IPS-18c (cell line): Measurements from ENCODE around the gene SSNA1.
A peak's percentile ranks its signal among the peaks of the same experiment; 100 is the strongest.

Experiments
- H3K4me3 ChIP-seq: 2 replicates; pipeline ENCODE4 v1.7.0; 2013; ENCODE audit warnings: low read depth, mild to moderate bottlenecking, low read length, moderate library complexity; ENCODE audit not compliant: insufficient read depth
- H3K9me3 ChIP-seq: one replicate; pipeline ENCODE4 v1.6.1; 2013; ENCODE audit warnings: mild to moderate bottlenecking, low read length, moderate library complexity; ENCODE audit not compliant: control insufficient read depth, insufficient read depth

SSNA1 gene

DNA sequence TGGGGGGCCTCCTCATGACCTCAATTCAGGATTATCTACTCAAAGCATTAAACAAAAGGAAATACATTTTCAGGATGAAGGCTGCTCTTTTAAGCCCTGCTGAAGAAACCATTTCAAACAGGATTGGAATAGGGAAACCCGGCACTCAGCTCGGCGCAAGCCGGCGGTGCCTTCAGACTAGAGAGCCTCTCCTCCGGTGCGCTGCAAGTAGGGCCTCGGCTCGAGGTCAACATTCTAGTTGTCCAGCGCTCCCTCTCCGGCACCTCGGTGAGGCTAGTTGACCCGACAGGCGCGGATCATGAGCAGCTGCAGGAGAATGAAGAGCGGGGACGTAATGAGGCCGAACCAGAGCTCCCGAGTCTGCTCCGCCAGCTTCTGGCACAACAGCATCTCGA lies 16.3 kb downstream of the SSNA1 start:
- H3K9me3 ChIP-seq, result no peaks in the 10 kb centered on the region
- peak overlapping the region; percentile 68 for H3K4me3 ChIP-seq

DNA sequence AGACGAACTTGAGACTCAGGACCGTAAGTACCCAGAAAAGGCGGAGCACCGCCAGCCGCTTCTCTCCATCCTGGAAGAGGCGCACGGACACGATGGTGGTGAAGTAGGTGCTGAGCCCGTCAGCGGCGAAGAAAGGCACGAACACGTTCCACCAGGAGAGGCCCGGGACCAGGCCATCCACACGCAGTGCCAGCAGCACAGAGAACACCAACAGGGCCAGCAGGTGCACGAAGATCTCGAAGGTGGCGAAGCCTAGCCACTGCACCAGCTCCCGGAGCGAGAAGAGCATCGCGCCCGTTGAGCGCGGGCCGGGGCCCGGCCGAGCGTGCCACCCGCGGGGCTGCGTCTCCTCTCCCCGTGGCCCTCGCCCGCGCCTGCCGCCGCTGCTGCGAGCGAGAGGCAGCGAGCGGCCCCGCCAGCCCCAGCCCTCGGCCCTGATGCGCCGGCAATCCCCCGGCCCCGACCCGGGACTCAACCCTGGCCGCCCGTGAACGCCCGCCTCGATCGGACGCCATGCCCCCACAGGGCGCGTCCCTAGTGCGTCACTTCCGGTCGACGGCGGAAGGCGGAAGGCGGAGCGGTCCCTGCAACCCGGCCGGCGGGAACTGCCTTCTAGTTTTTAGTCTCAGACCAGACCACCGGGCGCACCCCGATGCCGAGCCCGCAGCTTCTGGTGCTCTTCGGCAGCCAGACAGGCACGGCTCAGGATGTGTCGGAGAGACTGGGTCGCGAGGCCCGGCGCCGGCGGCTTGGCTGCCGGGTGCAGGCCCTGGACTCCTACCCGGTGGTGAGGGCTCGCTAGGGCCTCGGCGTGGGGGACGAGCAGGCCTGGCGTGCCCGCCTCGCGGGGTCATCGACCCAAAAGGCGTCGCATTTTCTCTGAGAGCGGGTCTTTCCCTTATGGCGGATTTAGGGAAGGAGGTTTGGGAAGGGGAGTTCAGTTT lies 16.9 kb downstream of the SSNA1 start, which contains the start of the genes NDOR1 and TMEM203:
Gene NDOR1 (plus strand): TSS at position 575 of the 944 bp plus-strand sequence. CDS start 78 bp downstream, at position 653.
Gene TMEM203 (minus strand): TSS at position 523 of the 944 bp plus-strand sequence. CDS start 234 bp downstream, at position 289.
- Histone ChIP-seq H3K9me3 (no peaks in the 10 kb centered on the region), H3K4me3 (peak within 1 kb of the TSS; percentile 68)

DNA sequence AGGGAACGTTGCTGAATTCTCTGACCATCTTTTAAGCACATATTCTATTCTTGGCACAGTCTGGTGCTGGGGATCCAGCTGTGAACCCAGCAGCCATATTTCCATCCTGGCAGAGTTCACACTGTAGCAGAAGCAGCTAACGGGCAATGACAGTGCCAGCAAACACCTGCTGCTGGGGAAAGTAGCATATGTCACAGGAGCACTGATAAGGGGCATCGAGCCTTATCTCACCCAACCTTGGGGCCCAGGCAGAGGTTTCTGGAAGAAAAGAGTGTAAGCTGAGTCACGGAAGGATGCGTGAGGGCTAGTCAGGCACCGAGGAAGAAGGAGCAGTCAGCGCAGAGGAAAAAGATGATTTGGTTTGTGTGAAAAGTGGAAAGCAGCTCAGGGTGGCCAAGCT lies 18.1 kb downstream of the SSNA1 start:
- peak overlapping the region; percentile 68 for H3K4me3 ChIP-seq
- H3K9me3 ChIP-seq, result no peaks in the 10 kb centered on the region

DNA sequence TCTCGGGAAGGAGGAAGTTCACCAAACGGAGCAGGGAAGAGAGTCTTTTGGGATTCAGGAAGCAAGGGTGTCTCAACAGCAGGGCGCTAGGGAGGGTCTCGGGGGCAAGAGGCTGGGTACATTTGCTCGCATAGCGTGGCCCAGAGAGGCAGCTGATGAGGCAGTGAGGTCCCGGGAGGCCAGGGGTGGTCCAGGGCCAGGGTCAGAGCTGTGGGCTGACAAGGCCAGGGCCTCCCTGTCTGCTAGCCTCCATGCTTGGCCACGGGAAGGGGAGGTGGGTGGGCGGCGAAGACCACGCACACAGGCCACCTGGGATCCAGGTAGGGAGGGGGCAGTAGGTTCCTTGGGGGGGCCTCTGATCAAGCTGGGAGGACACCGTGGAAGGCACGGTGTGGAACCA lies 23.1 kb downstream of the SSNA1 start:
- Histone ChIP-seq H3K4me3 (no peak overlapping the region), H3K9me3 (peaks cover 2% of the 10 kb centered on the region)

DNA sequence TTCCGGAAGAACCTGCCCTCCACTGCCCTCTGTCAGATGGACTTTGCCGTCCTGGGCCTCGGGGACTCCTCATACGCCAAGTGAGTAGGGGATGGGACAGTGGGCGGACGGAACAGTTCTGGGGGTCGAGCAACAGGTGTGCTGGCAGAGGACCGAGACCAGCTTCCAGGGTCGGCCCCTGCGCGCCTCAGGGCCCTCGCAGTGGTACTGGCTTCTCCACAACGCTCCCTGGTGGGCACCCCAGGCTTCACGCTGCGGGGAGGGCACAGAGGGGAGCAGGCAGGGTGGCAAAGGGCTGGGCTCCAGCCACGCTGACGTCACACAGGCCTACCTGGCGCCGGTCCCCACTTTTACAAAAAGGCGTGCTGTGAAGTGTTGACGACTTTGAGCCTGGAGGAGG lies 24.0 kb downstream of the SSNA1 start:
- H3K9me3 ChIP-seq, result peaks cover 2% of the 10 kb centered on the region

DNA sequence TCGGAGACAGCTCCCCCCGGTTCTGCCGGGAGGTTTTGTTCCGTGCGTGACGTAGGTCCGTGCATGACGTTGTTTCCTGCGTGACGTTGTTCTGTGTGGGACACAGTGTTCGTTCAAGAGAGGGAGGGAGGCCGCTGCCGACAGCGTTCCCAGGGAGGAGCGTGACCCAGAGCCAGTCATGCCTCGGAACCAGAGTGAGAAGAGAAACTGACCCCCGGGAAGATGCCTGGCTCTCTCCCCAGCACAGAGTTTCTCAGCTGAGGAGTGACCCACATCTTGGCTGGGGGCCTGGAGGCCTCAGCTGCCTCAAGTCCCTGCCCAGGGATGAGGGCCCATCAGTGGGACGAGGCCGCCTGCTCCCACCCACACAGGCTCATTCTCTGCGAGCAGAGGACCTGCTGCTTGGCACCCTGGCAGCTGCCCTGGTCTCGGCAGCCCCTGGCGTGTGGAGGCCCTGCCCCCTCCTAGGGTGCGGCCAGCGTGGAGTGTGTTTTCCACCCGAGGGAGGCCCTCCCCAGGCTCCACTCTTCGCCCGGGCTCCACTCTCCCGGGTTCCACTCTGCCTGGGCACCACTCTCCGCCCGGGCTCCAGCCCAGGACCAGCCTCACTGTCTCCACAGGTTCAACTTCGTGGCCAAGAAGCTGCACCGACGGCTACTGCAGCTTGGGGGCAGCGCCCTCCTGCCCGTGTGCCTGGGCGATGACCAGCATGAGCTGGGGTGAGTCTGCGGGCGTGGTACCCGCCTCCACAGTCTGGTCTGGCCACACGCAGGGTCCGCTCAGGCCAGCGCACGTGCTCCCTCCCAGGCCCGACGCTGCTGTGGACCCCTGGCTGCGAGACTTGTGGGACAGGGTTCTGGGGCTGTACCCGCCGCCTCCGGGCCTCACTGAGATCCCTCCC lies 24.9 kb downstream of the SSNA1 start:
- H3K9me3 ChIP-seq, result peaks cover 2% of the 10 kb centered on the region
- no peak overlapping the region; the same call in 1 of the 2 replicates for H3K4me3 ChIP-seq

More for the DNA sequence above, 24.0 kb downstream of the SSNA1 start:
- H3K4me3 ChIP-seq, result no peak overlapping the region

DNA sequence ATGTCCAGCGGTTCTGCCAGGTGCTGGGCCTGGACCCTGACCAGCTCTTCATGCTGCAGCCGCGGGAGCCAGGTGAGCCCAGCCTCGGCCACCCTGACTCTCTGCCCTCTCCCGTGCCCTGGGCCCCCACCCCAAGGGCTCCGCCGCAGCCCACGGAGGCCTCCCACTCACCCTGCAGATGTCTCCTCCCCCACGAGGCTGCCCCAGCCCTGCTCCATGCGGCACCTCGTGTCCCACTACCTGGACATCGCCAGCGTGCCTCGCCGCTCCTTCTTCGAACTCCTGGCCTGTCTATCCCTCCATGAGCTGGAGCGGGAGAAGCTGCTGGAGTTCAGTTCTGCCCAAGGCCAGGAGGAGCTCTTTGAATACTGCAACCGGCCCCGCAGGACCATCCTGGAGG lies 26.1 kb downstream of the SSNA1 start:
- Histone ChIP-seq H3K4me3 (no peak overlapping the region), H3K9me3 (peaks cover 2% of the 10 kb centered on the region)

DNA sequence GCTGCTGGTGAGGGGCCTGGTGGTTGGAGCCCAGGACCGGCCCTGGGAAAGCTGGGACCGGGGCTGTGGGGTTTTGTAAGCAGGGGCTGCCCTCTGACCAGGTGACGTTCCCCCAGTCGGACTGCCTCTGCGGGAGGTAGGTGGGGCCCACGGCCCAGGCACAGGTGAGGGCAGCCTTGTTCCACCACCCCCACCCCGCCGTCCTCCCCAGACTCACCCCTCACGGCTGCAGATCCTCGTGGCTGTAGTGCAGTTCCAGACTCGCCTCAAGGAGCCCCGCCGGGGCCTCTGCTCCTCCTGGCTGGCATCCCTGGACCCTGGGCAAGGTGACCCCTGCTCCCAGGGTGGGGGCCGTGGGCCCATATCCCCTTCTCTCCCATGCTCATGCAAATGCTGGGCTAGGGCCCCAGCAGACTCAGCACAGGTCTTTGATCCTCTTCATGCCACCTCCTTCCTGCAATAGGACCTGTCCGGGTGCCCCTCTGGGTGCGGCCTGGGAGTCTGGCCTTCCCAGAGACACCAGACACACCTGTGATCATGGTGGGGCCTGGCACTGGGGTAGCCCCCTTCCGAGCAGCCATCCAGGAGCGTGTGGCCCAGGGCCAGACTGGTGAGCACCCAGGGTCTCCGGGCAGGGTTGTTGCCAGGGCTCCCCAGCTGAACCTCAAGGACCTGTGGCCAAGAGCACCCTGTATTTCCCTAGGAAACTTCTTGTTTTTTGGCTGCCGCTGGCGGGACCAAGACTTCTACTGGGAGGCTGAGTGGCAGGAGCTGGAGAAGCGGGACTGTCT lies 26.9 kb downstream of the SSNA1 start:
- peaks cover 2% of the 10 kb centered on the region for H3K9me3 ChIP-seq
- H3K4me3 ChIP-seq, result no peak overlapping the region

DNA sequence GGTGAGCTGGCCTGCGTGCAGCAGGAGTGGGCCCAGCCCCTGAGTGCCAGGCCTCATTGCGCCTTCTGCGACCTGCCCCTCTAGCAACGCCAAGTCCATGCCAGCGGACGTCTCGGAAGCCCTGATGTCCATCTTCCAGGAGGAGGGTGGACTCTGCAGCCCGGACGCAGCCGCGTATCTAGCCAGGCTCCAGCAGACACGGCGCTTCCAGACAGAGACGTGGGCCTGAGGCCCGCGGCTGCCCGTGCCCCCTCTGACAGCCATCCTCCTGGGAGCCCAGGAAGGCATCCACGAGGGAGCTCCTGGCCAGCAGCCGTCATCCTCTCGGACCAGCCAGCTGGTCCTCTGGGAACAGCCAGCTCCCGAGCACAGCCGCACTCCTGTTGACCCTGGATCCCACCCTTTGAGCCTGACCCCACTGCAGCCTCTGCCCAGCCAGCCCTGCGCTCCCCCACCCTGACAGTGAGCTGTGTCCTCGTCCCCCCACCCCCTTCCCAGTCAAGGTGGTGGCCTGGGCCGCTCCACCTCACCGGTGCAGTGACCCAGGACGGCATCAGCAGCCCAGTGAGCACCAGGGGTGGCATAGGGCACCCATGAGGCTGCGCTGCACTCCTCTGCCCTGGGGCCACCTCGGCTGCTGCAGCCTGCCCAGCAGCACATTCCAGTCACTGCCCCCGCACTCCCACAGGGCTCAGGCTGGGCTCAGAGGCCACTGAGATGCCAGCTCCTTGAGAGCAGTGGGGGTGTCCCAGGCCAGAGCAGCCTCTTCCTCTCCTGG lies 27.9 kb downstream of the SSNA1 start:
- no peak overlapping the region; the same call in 1 of the 2 replicates for H3K4me3 ChIP-seq
- H3K9me3 ChIP-seq, result peaks cover 2% of the 10 kb centered on the region

DNA sequence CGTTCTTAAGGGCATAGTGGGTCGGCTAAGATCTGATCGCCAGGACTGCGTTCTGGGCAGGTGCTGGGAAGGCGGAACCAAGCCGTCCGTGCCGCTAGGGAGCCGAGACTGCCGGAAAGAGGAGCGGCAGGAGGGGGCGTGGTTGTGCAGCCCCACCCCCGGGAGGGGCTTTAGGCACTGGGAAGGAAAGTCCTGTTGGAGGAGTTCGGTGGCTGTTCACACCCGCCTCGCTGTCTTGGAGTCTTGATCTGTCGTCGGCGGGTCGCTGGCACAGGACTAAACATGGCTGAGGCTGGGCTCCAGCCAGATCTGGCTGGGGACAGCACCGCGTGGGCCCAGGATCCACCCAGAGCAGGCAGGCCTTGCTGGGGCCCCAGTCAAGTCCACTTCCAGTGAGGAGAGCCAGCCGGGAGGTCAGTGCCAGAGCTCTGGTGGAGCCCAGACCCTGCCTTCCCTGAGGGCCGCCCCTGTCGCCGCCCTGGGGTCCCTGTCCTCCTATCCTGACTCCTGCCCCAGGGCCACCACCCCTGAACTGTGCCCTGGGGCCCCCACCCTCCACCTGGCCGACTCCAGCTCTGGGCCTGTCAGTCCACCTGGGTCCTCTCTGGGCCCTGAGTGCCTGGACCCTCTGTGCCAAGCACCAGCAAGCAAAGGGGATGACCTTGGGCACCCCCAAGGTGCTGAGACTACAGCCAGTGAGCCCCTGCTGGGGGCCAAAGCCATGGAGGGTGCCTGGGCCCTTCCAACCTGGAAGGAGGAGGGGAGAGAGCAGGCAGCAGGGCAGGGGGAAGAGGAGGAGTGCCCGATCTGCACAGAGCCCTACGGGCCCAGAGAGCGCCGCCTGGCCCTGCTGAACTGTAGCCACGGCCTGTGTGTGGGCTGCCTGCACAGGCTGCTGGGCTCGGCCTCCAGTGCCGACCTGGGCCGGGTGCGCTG lies 29.1 kb downstream of the SSNA1 start:
- H3K4me3 ChIP-seq, result no peak overlapping the region

DNA sequence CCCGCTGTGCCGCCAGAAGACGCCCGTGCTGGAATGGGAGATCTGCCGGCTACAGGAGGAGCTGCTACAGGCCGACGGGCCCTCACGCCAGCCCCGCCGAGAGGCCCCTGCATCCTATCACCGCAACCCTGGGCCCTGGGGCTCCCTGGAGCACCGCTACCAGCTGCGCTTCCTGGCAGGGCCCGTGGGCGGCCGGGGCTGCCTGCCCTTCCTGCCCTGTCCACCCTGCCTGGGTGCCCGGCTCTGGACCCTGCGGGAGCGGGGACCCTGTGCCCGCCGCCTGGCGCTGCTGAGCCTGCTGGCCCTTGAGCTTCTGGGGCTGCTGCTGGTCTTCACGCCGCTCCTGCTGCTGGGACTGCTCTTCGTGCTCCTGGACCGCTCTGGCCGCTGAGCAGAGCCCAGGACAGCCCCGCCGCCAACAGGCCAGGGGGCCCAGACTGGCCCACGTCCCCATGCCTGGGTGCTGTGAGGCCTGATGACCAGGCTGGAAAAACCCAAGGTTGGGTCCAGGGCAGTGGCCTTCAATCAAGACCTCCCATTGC lies 29.8 kb downstream of the SSNA1 start:
- Histone ChIP-seq H3K4me3 (no peak overlapping the region), H3K9me3 (peaks cover 4% of the 10 kb centered on the region)

More for the DNA sequence above, 29.1 kb downstream of the SSNA1 start:
- H3K9me3 ChIP-seq, result peaks cover 4% of the 10 kb centered on the region

DNA sequence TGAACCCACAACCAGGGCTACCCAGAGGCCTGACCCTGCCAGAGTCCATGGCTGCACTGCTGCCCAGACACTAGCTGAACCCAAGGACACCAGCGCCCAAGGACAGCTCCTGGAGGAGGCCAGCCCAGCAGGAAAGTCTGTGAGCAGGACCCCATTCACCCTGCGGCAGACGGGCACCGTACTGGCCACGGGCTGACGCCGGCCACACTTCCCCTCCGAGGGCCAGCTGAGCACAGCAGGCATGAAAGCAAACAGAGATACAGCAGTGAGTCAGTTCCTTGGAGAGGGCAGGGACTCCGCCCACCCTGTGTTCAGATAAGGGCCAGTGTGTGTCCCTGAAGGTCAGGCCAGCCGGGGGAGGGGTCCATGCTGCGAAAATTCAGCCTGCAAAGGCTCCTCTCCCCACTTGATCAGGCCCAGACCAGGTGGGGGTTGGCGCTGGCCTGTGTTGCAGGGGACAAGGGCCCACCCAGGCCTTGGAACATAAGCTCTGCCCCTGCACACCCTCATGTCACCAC lies 30.3 kb downstream of the SSNA1 start:
- H3K9me3 ChIP-seq, result peaks cover 4% of the 10 kb centered on the region
- no peak overlapping the region; the same call in 1 of the 2 replicates for H3K4me3 ChIP-seq

DNA sequence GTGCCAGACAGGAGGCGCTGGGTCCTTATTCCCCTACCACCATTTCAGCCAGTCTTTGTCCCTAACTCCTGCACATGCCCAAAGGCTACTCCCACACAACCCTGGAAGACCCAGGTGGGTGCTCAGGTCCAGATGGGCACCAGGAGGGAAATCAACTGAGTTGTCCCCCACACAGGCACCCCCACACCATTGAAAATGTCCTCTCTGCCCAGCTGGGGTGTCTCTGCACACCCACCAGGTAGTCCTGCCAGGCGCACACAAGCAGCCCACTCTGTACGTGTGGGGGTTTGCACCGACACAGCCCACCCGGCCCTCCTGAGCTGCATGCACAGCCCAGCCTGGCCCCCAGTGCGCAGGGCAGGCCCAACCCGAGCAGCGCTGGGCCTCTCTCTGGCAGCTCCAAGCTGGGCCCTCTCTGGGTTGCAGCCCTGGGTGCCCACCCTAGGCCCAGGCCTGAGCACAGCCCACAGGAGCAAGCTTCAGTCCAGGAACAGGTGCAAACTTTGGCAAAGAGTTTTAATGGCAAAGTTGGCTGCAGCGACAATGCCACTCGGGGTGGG lies 31.4 kb downstream of the SSNA1 start:
- peaks cover 4% of the 10 kb centered on the region for H3K9me3 ChIP-seq

DNA sequence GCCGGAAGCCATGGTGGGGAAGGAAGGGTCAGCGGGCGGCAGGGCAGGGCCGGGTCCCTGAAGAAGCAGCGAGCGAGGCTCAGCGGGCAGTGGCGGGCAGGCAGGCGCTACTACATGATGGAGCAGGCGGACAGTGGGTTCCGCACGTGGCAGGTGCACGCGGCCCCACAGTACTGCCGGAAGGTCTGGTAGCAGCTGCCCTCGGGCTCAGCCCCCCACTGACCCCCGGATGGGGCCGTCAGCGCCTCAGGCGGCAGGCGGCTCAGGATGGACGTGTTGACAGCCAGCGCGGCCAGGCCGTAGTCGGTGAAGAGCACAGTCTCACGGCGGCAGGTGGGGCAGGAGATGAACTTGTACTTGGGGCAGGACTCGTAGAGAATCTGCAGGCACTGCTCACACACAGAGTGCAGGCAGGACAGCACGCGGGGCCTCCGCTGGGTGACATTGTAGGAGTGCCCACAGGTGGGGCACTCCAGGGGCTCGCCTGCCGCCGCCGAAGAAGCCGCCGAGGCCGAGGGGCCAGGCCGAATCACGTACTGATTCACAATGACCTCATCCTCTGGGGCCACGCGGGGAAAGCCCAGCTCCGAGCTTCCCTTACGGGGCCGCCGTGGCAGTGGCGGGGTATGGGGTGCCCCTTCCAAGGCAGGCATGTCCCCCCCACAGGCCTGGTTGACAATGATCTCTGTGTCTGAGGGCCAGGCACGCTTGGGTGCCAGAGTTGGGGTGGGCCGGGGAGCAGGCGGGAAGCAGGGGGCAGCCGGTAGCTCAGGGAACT lies 32.0 kb downstream of the SSNA1 start:
- H3K9me3 ChIP-seq, result peaks cover 2% of the 10 kb centered on the region
- no peak overlapping the region for H3K4me3 ChIP-seq

More for the DNA sequence above, 31.4 kb downstream of the SSNA1 start:
- H3K4me3 ChIP-seq, result no peak overlapping the region
